ENCODE results near the gene KCNN3.

Gene KCNN3

DNA sequence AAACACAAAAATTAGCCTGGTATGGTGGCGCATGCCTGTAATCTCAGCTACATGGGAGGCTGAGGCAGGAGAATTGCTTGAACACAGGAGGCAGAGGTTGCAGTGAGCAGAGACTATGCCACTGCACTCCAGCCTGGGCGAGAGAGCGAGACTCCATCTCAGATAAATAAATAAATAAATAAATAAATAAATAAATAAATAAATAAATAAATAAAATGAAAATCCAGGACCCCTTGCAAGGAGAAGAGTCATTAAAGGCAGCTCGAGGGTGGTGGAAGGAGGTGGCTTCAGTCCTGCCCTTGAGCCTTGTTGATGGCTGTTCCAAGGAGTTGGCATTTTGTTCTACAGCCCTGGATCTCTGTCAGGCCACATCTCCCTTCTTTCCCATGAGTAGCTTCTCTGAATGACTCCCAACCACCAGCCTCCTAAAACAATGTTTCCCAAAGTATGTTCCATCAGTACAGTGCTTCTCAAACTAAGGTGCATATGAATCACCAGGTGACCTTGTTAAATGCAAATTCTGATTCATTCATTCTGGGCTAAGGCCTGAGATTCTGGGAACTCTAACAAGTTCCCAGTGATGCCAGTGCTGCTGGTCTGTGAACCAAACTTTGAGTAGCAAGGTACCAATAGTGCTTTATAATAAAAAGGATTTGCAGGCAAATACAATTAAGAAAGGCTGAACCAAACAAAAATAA lies 99.0 kb downstream of the KCNN3 start:
- no peak overlapping the region for H3K27ac ChIP-seq
- TF ChIP-seq, protein P1, sequence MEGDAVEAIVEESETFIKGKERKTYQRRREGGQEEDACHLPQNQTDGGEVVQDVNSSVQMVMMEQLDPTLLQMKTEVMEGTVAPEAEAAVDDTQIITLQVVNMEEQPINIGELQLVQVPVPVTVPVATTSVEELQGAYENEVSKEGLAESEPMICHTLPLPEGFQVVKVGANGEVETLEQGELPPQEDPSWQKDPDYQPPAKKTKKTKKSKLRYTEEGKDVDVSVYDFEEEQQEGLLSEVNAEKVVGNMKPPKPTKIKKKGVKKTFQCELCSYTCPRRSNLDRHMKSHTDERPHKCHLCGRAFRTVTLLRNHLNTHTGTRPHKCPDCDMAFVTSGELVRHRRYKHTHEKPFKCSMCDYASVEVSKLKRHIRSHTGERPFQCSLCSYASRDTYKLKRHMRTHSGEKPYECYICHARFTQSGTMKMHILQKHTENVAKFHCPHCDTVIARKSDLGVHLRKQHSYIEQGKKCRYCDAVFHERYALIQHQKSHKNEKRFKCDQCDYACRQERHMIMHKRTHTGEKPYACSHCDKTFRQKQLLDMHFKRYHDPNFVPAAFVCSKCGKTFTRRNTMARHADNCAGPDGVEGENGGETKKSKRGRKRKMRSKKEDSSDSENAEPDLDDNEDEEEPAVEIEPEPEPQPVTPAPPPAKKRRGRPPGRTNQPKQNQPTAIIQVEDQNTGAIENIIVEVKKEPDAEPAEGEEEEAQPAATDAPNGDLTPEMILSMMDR (conservative IDR thresholded peaks at IDR 0.05): no peak
- TF ChIP-seq ZFX (IDR thresholded peaks at IDR 0.05): no peak

DNA sequence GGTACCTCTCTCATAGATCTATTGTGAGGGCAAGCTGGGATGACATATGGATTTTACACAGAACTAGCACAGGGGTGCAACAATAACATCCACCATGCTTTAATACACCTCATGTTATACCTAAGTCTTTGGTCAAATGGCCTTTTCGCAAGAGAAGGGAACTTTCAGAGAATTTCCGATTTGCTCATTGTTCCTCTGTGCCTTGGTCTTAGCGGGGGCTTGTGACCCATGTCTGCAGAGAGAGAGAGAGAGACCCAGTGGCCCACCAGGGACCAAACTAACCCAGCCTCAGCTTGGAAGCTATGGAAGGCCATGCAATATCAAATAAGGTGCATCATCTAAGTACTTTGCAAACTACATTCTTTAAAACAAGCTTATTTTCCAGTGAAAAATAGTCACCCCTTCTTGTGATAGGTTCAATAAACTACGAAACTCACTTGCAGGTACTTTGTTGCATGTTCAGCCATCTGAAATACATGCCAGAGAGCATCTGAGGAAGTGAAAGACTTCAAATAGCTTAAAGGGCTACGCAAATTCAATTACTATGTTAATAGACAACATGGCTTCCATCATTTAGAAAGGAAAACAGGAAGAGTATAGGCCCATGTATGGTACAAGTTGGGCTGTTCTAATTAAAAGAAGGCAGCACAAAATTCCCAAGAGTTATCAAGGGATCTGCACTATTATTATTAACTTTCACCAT lies 100.7 kb downstream of the KCNN3 start:
- H3K27ac ChIP-seq: no peak overlapping the region
- no peak for TF ChIP-seq ZFX (IDR thresholded peaks at IDR 0.05)
- TF ChIP-seq, protein P1 (conservative IDR thresholded peaks at IDR 0.05): no peak

DNA sequence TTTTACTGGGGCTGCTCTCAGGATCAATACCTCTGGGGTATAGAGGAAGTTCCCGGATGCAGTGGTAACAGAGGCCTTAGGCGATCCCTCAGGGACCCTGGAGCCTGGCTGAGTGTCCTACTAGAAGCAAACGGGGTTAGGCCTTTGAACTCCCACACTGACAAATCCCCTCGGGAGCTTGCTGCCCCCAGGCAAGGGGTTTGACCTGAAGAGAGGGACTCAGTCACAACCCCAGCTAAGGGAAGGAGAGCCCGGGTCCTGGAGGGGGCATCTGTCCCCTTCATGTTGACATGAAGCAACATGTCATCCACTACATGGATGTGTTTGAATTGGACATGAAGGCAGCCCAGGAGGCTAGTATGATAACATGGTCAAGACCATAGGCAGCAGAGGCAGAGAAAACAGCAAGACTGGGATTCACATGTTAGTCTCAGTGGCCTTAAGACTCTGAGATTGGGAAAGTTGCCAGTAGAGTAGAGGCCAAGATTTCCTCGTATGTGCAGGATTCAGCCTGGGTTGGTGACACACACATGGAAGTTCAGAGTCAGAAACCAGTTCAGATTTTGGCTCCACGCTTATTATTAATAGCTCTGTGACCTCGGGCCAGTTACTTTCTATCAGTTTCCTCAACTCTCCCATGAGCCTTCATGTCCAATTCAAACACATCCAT lies 101.5 kb downstream of the KCNN3 start:
- no peak for TF ChIP-seq ZFX (IDR thresholded peaks at IDR 0.05)
- TF ChIP-seq, protein P1 (conservative IDR thresholded peaks at IDR 0.05): no peak
- no peak overlapping the region for H3K27ac ChIP-seq

DNA sequence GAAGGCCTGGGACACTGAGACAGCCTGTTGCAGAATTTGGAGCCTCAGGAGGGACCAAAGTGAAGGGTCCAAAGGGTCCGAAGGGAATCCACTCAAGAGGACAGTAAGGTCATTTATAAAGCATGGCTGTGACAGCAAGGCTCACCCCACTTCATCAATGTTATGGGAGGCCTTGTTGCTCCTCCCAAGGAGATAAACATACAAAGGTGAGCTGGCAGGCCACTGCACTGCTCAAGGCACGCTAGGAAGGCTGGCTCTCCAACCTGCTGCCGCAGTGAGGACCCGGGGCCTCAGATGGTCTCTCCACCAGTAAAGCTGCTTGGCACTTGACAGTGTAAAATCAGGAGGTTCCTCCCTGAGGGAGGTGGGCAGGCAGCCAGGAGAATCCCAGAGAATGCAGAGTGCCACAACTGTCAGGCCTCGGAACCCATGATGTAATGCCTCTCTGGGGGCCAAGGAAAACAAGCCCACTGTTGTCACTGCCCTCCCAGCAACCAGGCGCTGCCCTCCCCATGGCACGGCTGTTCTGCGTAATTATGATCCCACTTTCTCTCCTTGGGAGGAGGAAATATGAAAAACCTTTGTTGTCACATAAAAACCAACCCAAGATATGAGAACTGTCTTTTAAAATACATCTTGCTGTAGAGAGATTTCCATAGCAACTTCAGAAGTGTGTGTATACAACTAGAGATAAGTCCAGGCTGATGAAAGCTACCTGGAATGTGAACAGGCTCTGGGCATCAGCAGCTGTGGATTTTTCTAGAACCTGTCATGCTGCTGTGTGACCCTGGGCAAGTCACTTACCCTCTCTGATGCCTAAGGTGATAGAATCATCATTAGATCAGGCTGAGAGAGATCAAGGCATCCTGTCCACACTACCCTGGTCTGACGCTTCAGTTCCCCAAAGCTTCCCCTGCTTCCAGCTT lies 102.5 kb downstream of the KCNN3 start:
- TF ChIP-seq ZFX (IDR thresholded peaks at IDR 0.05): no peak
- TF ChIP-seq, protein P1 (conservative IDR thresholded peaks at IDR 0.05): no peak
- no peak overlapping the region for H3K27ac ChIP-seq

DNA sequence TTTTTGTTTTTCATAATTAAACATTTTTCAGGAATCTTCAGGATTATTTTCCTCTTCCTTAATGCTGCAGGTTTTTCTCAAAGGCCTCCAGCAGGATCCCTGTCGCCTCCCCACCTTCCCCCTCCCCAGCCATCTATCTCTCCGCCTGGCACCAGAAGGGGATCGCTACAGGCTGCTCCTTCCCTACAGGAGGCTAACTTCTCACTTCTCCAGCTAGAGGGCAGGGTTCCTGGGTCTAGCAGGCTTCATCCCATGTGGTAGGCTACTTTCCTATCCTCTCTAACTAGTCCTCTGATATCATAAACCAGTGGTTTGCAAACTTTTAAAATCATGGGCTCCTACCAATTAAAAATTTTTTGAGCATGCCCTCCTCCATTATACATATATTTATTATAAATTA lies 104.1 kb downstream of the KCNN3 start:
- no peak overlapping the region for H3K27ac ChIP-seq
- TF ChIP-seq, protein P1 (conservative IDR thresholded peaks at IDR 0.05): peak; percentile 44
- no peak for TF ChIP-seq ZFX (IDR thresholded peaks at IDR 0.05)

DNA sequence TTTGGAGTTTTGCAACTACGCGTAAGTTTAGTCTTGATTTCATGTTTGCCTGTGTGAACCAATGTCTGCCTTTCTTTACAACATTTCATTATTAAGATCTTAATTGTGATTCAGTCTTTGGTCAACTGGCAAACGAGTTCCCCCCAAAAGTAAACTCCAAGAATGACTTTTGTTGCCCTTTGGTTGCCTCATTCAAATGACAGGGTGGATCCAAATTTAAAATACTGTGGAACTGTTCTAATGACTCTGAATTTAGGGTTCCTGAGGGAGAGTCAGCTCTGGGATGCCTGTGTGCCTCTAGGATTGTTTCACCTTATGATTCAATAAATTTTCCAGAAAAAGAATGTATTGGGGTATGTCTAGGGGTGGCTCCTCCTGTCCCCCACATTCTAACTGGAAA lies 105.3 kb downstream of the KCNN3 start:
- no peak for TF ChIP-seq ZFX (IDR thresholded peaks at IDR 0.05)
- no peak overlapping the region for H3K27ac ChIP-seq

DNA sequence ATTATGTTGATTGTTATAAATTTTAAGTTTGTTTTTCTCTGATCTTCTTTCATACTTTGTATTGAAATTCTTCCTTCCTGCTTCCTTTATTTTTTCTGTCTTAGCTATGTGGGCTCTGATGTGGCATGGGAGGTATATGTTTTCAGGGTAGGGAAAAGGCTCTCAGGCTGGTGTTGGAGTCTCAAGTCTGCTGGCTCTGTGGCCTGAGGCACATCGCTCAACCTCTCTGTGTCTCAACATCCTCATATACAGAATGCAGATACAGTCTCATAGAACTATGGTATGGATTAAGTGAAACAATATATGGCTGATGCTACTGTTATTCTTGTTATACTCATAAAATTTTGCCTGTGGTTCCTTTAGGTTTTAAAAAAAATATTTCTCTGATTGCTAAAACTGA lies 105.9 kb downstream of the KCNN3 start:
- TF ChIP-seq, protein P1 (conservative IDR thresholded peaks at IDR 0.05): no peak
- no peak for TF ChIP-seq ZFX (IDR thresholded peaks at IDR 0.05)
- H3K27ac ChIP-seq: no peak overlapping the region
